ENCODE measurements around the gene HSPBP1. TPM values are rescaled to one million over a fixed set of nuclear protein-coding genes. Genes with fewer than 3 reads are reported as not detected.

The HSPBP1 gene
- total RNA-seq, 4 donors from 2014 or later: 18.5 to 41.7 (median 36.7) TPM

DNA sequence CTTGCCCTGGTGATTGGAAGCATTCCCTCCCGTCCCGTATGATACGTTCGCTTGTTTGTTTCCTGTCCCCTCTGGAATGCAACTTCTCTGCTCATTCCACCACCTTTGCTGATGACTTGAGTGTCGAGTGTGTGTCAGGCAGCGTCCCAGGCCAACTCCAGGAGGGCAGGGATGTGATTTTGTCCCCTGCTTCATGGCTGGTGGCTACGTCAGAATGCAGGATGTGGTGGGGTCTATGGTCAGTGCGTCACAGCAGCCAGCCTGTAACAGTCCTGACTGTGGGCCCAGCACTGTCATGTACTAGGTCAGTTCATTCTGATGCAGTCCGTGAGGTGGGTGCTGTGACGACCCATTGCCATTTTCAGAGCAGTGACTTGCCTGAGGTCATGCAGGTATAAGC, 20.1 kb upstream of the HSPBP1 start:
- Histone ChIP-seq H3K9me3 (no peaks in the 10 kb centered on the region), H3K27ac (no peak overlapping the region), H3K27me3 (no peaks in the 10 kb centered on the region), H3K4me1 (peaks cover 0 to 4% of the 10 kb centered on the region in 2 donors), H3K4me3 (no peak overlapping the region), H3K36me3 (no peaks in the 10 kb centered on the region)
- in situ Hi-C loops (cut with MboI; ENCODE audit: low sequenced_read_pairs in 4 of 4) (loop anchor here in 1 of 4 donors (25.0 kb wide), 1 partner anchor 112 kb away; the partner anchor contains the start of gene UBE2S), intact Hi-C loops (cut with DNase I; ENCODE audit: low total_unique reads) (loop anchor here (2.0 kb wide), 2 partner anchors 39 to 85 kb away; partner anchors contain the start of genes KMT5C, RPL28 and TMEM238)
- TF ChIP-seq POLR2A (IDR thresholded peaks at IDR 0.05): no peak
- TF ChIP-seq, protein P1, sequence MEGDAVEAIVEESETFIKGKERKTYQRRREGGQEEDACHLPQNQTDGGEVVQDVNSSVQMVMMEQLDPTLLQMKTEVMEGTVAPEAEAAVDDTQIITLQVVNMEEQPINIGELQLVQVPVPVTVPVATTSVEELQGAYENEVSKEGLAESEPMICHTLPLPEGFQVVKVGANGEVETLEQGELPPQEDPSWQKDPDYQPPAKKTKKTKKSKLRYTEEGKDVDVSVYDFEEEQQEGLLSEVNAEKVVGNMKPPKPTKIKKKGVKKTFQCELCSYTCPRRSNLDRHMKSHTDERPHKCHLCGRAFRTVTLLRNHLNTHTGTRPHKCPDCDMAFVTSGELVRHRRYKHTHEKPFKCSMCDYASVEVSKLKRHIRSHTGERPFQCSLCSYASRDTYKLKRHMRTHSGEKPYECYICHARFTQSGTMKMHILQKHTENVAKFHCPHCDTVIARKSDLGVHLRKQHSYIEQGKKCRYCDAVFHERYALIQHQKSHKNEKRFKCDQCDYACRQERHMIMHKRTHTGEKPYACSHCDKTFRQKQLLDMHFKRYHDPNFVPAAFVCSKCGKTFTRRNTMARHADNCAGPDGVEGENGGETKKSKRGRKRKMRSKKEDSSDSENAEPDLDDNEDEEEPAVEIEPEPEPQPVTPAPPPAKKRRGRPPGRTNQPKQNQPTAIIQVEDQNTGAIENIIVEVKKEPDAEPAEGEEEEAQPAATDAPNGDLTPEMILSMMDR (IDR thresholded peaks at IDR 0.05 in 4 of 5, conservative IDR thresholded peaks at IDR 0.05 in 1 of 5): no peak
- DNase-seq: no peak
- ATAC-seq: no peak

DNA sequence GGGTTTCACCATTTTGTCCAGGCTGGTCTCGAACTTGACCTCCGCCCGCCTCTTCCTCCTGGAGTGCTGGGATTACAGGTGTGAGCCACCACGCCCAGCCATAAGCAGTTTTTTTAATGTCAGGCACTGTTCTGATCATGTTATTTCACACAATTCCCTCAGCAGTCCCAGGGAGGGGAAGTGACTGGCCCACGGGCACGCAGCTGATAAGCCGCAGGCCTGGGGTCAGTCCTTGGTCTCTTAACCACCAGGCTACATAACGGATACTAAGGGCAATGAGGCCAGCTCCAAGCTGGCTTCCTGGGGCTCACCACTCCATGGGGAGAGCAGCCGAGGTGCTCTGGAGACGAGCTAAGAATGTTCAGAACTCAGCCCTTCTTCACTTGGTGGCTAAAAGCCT, 17.4 kb upstream of the HSPBP1 start:
- no peak overlapping the region for H3K4me3 ChIP-seq
- H3K27me3 ChIP-seq: no peaks in the 10 kb centered on the region
- H3K9me3 ChIP-seq: no peaks in the 10 kb centered on the region
- in situ Hi-C loops (cut with MboI; ENCODE audit: low sequenced_read_pairs in 4 of 4) (loop anchor here in 1 of 4 donors (25.0 kb wide), 1 partner anchor 115 kb away; the partner anchor contains the start of gene UBE2S), intact Hi-C loops (cut with DNase I; ENCODE audit: low total_unique reads) (no loop called here)
- H3K27ac ChIP-seq: no peak overlapping the region
- peaks cover 0 to 4% of the 10 kb centered on the region in 2 donors for H3K4me1 ChIP-seq
- TF ChIP-seq, protein P1 (IDR thresholded peaks at IDR 0.05 in 4 of 5, conservative IDR thresholded peaks at IDR 0.05 in 1 of 5): no peak
- TF ChIP-seq POLR2A (IDR thresholded peaks at IDR 0.05): no peak
- ATAC-seq (no peak), DNase-seq (no peak)
- H3K36me3 ChIP-seq: no peaks in the 10 kb centered on the region

DNA sequence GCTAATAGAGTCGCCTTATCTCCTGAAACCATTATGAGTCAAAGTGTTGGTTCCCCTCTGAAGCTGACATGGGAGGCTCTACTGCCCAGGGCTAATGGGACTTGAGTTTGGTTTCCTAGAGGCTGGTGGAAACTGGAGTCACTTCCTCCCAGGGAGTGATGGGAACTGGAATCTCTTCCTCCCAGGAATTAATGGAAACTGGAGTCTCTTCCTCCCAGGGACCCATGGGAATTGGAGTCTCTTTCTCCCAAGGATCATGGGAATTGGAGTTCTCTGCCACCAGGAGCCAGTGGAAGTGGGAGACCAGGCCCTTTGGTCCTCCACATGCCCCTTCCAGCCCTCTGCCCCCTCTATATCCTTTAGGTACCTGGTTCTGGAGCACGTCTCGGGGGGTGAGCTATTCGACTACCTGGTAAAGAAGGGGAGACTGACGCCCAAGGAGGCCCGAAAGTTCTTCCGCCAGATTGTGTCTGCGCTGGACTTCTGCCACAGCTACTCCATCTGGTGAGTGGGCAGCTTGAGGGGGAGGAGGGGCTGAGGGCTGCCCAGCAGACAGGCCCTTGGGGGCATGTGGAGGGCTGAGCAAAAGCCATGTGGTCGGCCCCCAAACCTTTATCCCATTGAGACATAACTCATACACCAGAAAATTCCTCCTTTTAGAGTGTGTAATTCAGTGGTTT, 9.3 kb upstream of the HSPBP1 start:
- TF ChIP-seq, protein P1 (IDR thresholded peaks at IDR 0.05 in 4 of 5, conservative IDR thresholded peaks at IDR 0.05 in 1 of 5): no peak
- TF ChIP-seq POLR2A (IDR thresholded peaks at IDR 0.05): no peak
- in situ Hi-C loops (cut with MboI; ENCODE audit: low sequenced_read_pairs in 4 of 4): loop anchor here in 1 of 4 donors (25.0 kb wide), 1 partner anchor 123 kb away; the partner anchor contains the start of gene UBE2S

DNA sequence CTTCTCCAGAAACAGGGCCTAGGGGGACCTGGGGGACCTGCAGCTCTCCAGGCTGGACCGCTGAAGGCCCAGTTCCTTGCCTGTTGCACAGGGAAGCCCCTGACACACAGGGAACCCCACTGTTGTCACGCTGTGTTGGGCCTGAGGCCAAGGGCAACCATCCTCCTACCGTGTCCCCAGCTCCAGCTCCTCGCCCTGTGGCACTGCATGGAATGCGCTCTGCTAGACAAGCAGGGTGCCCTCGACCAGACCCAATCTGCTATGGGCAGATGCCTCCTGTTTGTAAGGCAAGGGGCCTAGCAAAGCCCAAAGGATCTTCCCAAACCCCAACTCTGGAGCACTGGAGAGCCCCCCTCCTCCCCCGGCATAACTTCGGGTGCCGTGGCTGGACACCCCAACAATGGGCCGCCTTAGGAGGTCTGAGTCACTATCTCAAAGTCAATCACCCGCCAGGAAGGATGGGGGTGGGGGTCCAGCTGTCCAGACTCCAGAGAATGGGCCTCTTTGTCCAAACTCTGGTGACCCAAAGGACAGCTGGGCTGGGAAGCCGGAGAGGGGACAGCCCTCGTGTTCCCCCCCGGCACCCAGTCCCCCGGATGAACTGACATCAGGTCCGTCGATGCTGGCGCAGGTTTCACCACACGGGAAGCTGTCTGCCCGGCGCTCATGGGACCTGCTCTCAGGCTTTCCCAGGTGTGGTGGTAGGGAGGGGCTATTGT, 7.6 kb upstream of the HSPBP1 start:
- Histone ChIP-seq H3K27ac (no peak overlapping the region), H3K36me3 (no peaks in the 10 kb centered on the region), H3K4me3 (no peak overlapping the region), H3K27me3 (peaks cover 0 to 9% (median 0%) of the 10 kb centered on the region in 3 donors), H3K4me1 (no peaks in the 10 kb centered on the region), H3K9me3 (no peaks in the 10 kb centered on the region)
- no peak for DNase-seq
- no peak for TF ChIP-seq POLR2A (IDR thresholded peaks at IDR 0.05)
- TF ChIP-seq, protein P1 (IDR thresholded peaks at IDR 0.05 in 4 of 5, conservative IDR thresholded peaks at IDR 0.05 in 1 of 5): no peak
- in situ Hi-C loops (cut with MboI; ENCODE audit: low sequenced_read_pairs in 4 of 4) (loop anchor here in 1 of 4 donors (25.0 kb wide), 1 partner anchor 125 kb away; the partner anchor contains the start of gene UBE2S), intact Hi-C loops (cut with DNase I; ENCODE audit: low total_unique reads) (no loop called here)
- no peak for ATAC-seq

More for the DNA sequence above, 9.3 kb upstream of the HSPBP1 start:
- ATAC-seq (no peak), DNase-seq (no peak)
- intact Hi-C loops (cut with DNase I; ENCODE audit: low total_unique reads): no loop called here
- Histone ChIP-seq H3K36me3 (no peaks in the 10 kb centered on the region), H3K27me3 (no peaks in the 10 kb centered on the region), H3K27ac (no peak overlapping the region), H3K9me3 (no peaks in the 10 kb centered on the region), H3K4me1 (no peaks in the 10 kb centered on the region), H3K4me3 (no peak overlapping the region)
